T-helper 2 cell treated with Interferon-gamma antibody and Interleukin-4, amounts not matched to agents 5 μg/mL and 100 μg/mL, for 36 hours (primary cell): ENCODE measurements around the gene SLC30A2.

Experiments used
- DNase-seq: peaks from one replicate; pipeline ENCODE4 v3.0.0; 2021; ENCODE audit warnings: low spot score
- H3K27ac Mint-ChIP-seq: one replicate; pipeline ENCODE4 v1.8.0; 2021; ENCODE audit warnings: mild to moderate bottlenecking, mixed read lengths
- H3K27me3 Mint-ChIP-seq: one replicate; pipeline ENCODE4 v1.8.0; 2021; ENCODE audit warnings: low read depth, mixed read lengths
- H3K36me3 Mint-ChIP-seq: one replicate; pipeline ENCODE4 v1.8.0; 2021; ENCODE audit warnings: low read depth, mixed read lengths
- H3K4me1 Mint-ChIP-seq: one replicate; pipeline ENCODE4 v1.8.0; 2021; ENCODE audit warnings: low read depth, mixed read lengths
- H3K4me3 Mint-ChIP-seq: one replicate; pipeline ENCODE4 v1.8.0; 2022; ENCODE audit warnings: mild to moderate bottlenecking, moderate library complexity, mixed read lengths
- H3K9me3 Mint-ChIP-seq: one replicate; pipeline ENCODE4 v1.8.0; 2021; ENCODE audit warnings: mixed read lengths

Gene SLC30A2

GRCh38 chr1:26059906-26060305 lies 14.0 kb upstream of the SLC30A2 start:
- Mint-ChIP-seq H3K9me3 (no peaks in the 10 kb centered on the region), H3K4me3 (no peak overlapping the region), H3K36me3 (no peaks in the 10 kb centered on the region), H3K4me1 (no peaks in the 10 kb centered on the region), H3K27ac (no peak overlapping the region), H3K27me3 (peaks cover 50% of the 10 kb centered on the region)
- DNase-seq = no peak

GRCh38 chr1:26058052-26058595 lies 12.2 kb upstream of the SLC30A2 start:
- no peak overlapping the region for H3K4me3 Mint-ChIP-seq
- no peaks in the 10 kb centered on the region for H3K9me3 Mint-ChIP-seq
- H3K27ac Mint-ChIP-seq = no peak overlapping the region
- H3K4me1 Mint-ChIP-seq = no peaks in the 10 kb centered on the region
- H3K27me3 Mint-ChIP-seq = peaks cover 57% of the 10 kb centered on the region
- H3K36me3 Mint-ChIP-seq = no peaks in the 10 kb centered on the region
- no peak for DNase-seq

GRCh38 chr1:26057189-26057588 lies 11.3 kb upstream of the SLC30A2 start:
- Mint-ChIP-seq H3K4me1 (no peaks in the 10 kb centered on the region), H3K27ac (no peak overlapping the region), H3K27me3 (peaks cover 53% of the 10 kb centered on the region), H3K9me3 (no peaks in the 10 kb centered on the region), H3K36me3 (no peaks in the 10 kb centered on the region), H3K4me3 (no peak overlapping the region)
- no peak for DNase-seq

- DNase-seq = no peak
- Mint-ChIP-seq H3K4me3 (no peak overlapping the region), H3K36me3 (no peaks in the 10 kb centered on the region), H3K27ac (no peak overlapping the region), H3K4me1 (no peaks in the 10 kb centered on the region), H3K27me3 (peaks cover 63% of the 10 kb centered on the region), H3K9me3 (no peaks in the 10 kb centered on the region)
Observed at GRCh38 chr1:26055041-26055440, 9.1 kb upstream of the SLC30A2 start.

GRCh38 chr1:26053718-26054560 lies 8.0 kb upstream of the SLC30A2 start:
- Mint-ChIP-seq H3K4me1 (no peaks in the 10 kb centered on the region), H3K36me3 (no peaks in the 10 kb centered on the region), H3K27me3 (peaks cover 65% of the 10 kb centered on the region)

GRCh38 chr1:26050248-26050640 lies 4.3 kb upstream of the SLC30A2 start:
- Mint-ChIP-seq H3K4me3 (no peak overlapping the region), H3K4me1 (no peaks in the 10 kb centered on the region), H3K27me3 (peaks cover 73% of the 10 kb centered on the region), H3K27ac (no peak overlapping the region), H3K9me3 (no peaks in the 10 kb centered on the region), H3K36me3 (no peaks in the 10 kb centered on the region)
- no peak for DNase-seq

More at GRCh38 chr1:26053718-26054560, 8.0 kb upstream of the SLC30A2 start:
- no peak for DNase-seq
- H3K4me3 Mint-ChIP-seq = no peak overlapping the region
- H3K9me3 Mint-ChIP-seq = no peaks in the 10 kb centered on the region
- H3K27ac Mint-ChIP-seq = no peak overlapping the region

- Mint-ChIP-seq H3K9me3 (no peaks in the 10 kb centered on the region), H3K4me1 (no peaks in the 10 kb centered on the region), H3K27me3 (peaks cover 75% of the 10 kb centered on the region), H3K36me3 (no peaks in the 10 kb centered on the region), H3K27ac (no peak overlapping the region), H3K4me3 (no peak overlapping the region)
- DNase-seq = no peak
Observed at GRCh38 chr1:26049531-26050247, 3.8 kb upstream of the SLC30A2 start.

GRCh38 chr1:26047278-26047874 lies 1.5 kb upstream of the SLC30A2 start:
- no peaks in the 10 kb centered on the region for H3K9me3 Mint-ChIP-seq
- H3K27me3 Mint-ChIP-seq = peaks cover 77% of the 10 kb centered on the region
- H3K4me1 Mint-ChIP-seq = no peaks in the 10 kb centered on the region
- no peak for DNase-seq
- H3K4me3 Mint-ChIP-seq = no peak overlapping the region
- H3K36me3 Mint-ChIP-seq = no peaks in the 10 kb centered on the region
- no peak overlapping the region for H3K27ac Mint-ChIP-seq

GRCh38 chr1:26046246-26047095 lies 553 bp upstream of the SLC30A2 start:
- Mint-ChIP-seq H3K27me3 (peaks cover 74% of the 10 kb centered on the region), H3K4me1 (no peaks in the 10 kb centered on the region), H3K9me3 (no peaks in the 10 kb centered on the region), H3K27ac (no peak overlapping the region), H3K4me3 (peak overlapping the region; percentile 18), H3K36me3 (no peaks in the 10 kb centered on the region)
- DNase-seq = no peak

- peaks cover 63% of the 10 kb centered on the region for H3K27me3 Mint-ChIP-seq
- H3K4me3 Mint-ChIP-seq = no peak overlapping the region
Observed at GRCh38 chr1:26044971-26045721, 772 bp downstream of the SLC30A2 start.

GRCh38 chr1:26044414-26044813 lies 1.5 kb downstream of the SLC30A2 start:
- Mint-ChIP-seq H3K9me3 (no peaks in the 10 kb centered on the region), H3K4me1 (no peaks in the 10 kb centered on the region), H3K27ac (no peak overlapping the region), H3K36me3 (no peaks in the 10 kb centered on the region), H3K27me3 (peaks cover 56% of the 10 kb centered on the region), H3K4me3 (no peak overlapping the region)
- no peak for DNase-seq

More at GRCh38 chr1:26044971-26045721, 772 bp downstream of the SLC30A2 start:
- DNase-seq = no peak
- no peaks in the 10 kb centered on the region for H3K4me1 Mint-ChIP-seq
- no peaks in the 10 kb centered on the region for H3K36me3 Mint-ChIP-seq
- no peaks in the 10 kb centered on the region for H3K9me3 Mint-ChIP-seq
- H3K27ac Mint-ChIP-seq = no peak overlapping the region

GRCh38 chr1:26043765-26044164 lies 2.2 kb downstream of the SLC30A2 start:
- H3K4me3 Mint-ChIP-seq = no peak overlapping the region
- peaks cover 50% of the 10 kb centered on the region for H3K27me3 Mint-ChIP-seq
- H3K4me1 Mint-ChIP-seq = no peaks in the 10 kb centered on the region
- H3K36me3 Mint-ChIP-seq = no peaks in the 10 kb centered on the region
- H3K27ac Mint-ChIP-seq = no peak overlapping the region
- no peak for DNase-seq
- H3K9me3 Mint-ChIP-seq = no peaks in the 10 kb centered on the region

GRCh38 chr1:26041978-26042377 lies 3.9 kb downstream of the SLC30A2 start:
- H3K4me3 Mint-ChIP-seq = no peak overlapping the region
- no peaks in the 10 kb centered on the region for H3K9me3 Mint-ChIP-seq
- H3K4me1 Mint-ChIP-seq = no peaks in the 10 kb centered on the region
- DNase-seq = no peak
- H3K27ac Mint-ChIP-seq = no peak overlapping the region
- no peaks in the 10 kb centered on the region for H3K36me3 Mint-ChIP-seq
- H3K27me3 Mint-ChIP-seq = peaks cover 33% of the 10 kb centered on the region
